A549 (cell line): ENCODE data around the gene UTS2R. TPM values are rescaled to one million over a fixed set of nuclear protein-coding genes. Genes with fewer than 3 reads are reported as not detected.
A peak's percentile ranks its signal among the peaks of the same experiment; 100 is the strongest.

ENCODE experiments used
- ATAC-seq, 2 experiments: fragments of 200-7000 bp in 1 of 2; fragments of >200 bp in 1 of 2; cut with Nextera tagmentation in 1 of 2; cut with Tn5 transposase in 1 of 2; 3 replicates each; pipeline versions ENCODE4 v1.8.0 to v1.9.1; 2018 to 2020; ENCODE audit warnings: mild to moderate bottlenecking in 1 of 2, moderate library complexity in 1 of 2
- CTCF ChIA-PET: fragments of 300-600 bp; sonication (Branson Sonifier 250); formaldehyde crosslinking; extraction: SDS; loops from one replicate; lab custom pipeline; 2021; ENCODE audit warnings: antibody characterized with exemption, inconsistent platforms; lab: Yijun Ruan, JAX
- POLR2A ChIA-PET: fragments of 350-600 bp; formaldehyde crosslinking; extraction: SDS; loops from one replicate; lab custom pipeline; 2021; ENCODE audit warnings: antibody characterized with exemption, inconsistent platforms; lab: Yijun Ruan, JAX
- DNase-seq, 2 experiments: peaks; one replicate each; pipeline versions ENCODE4 v3.0.0 to v3.0.0-alpha.2; 2011 to 2016; ENCODE audit warnings: low read depth in 1 of 2, low spot score in 1 of 2
- FAIRE-seq: peaks from 2 replicates; lab custom pipeline; 2011; peaks lifted over from hg19 to GRCh38; lab: Jason Lieb, UNC
- H3K27ac ChIP-seq, 2 experiments: fragments of >200 bp; sonication (Bioruptor Twin); formaldehyde crosslinking; 3 replicates each; pipeline ENCODE4 v1.5.1; 2016 to 2017
- H3K4me1 ChIP-seq: fragments of >200 bp; sonication (Bioruptor Twin); formaldehyde crosslinking; 3 replicates; pipeline ENCODE4 v1.6.1; 2016
- H3K4me2 ChIP-seq: fragments of >200 bp; sonication (Bioruptor Twin); formaldehyde crosslinking; 3 replicates; pipeline ENCODE4 v1.6.1; 2016
- H3K4me3 ChIP-seq: fragments of >200 bp; sonication (Bioruptor Twin); formaldehyde crosslinking; 3 replicates; pipeline ENCODE4 v1.5.1; 2016
- H3K9me3 ChIP-seq: fragments of >200 bp; sonication (Bioruptor Twin); formaldehyde crosslinking; 3 replicates; pipeline ENCODE4 v1.6.1; 2016
- CBX2 ChIP-seq: fragments of 200-600 bp; sonication (generic); IDR thresholded peaks from 2 replicates; pipeline ENCODE4 v1.6.1; 2016; ENCODE audit warnings: low read depth, mild to moderate bottlenecking, borderline replicate concordance
- CEBPB ChIP-seq, 2 experiments: fragments of >200 bp in 1 of 2; sonication (Bioruptor Twin) in 1 of 2; formaldehyde crosslinking in 1 of 2; IDR thresholded peaks; 2 replicates each; pipeline ENCODE4 v1.6.1; 2012 to 2016
- CHD2 ChIP-seq: fragments of 150-350 bp; IDR thresholded peaks from 2 replicates; pipeline ENCODE4 v1.6.1; 2014; ENCODE audit warnings: low read length; ENCODE audit not compliant: partially characterized antibody
- CHD4 ChIP-seq: fragments of 200-600 bp; sonication (generic); IDR thresholded peaks from 2 replicates; pipeline ENCODE4 v1.6.1; 2016; ENCODE audit warnings: antibody characterized with exemption, mild to moderate bottlenecking, borderline replicate concordance
- EHF ChIP-seq: fragments of 250-450 bp; sonication (Bioruptor Pico); IDR thresholded peaks from 2 replicates; pipeline ENCODE4 v1.5.0; 2020; ENCODE audit warnings: mild to moderate bottlenecking
- EHMT2 ChIP-seq: fragments of 200-600 bp; sonication (generic); IDR thresholded peaks from 2 replicates; pipeline ENCODE4 v1.6.1; 2016; ENCODE audit warnings: antibody characterized with exemption, low read depth, mild to moderate bottlenecking, moderate library complexity
- ESRRA ChIP-seq: fragments of 150-350 bp; IDR thresholded peaks from 2 replicates; pipeline ENCODE4 v1.6.1; 2014; ENCODE audit warnings: mild to moderate bottlenecking, low read length, borderline replicate concordance
- FOSL2 ChIP-seq, 2 experiments: fragments of 450-650 bp in 1 of 2; fragments of >200 bp in 1 of 2; sonication (Bioruptor Twin) in 1 of 2; formaldehyde crosslinking; IDR thresholded peaks; 2 replicates each; pipeline versions ENCODE4 v1.5.0 to v1.6.1; 2016 to 2020; ENCODE audit warnings: mild to moderate bottlenecking in 1 of 2, moderate library complexity in 1 of 2
- FOXS1 ChIP-seq: fragments of 250-450 bp; sonication (Bioruptor Pico); IDR thresholded peaks from 2 replicates; pipeline ENCODE4 v1.5.0; 2020; ENCODE audit warnings: mild to moderate bottlenecking, moderate library complexity
- GATA3 ChIP-seq: IDR thresholded peaks from 2 replicates; pipeline ENCODE4 v1.6.1; 2012; ENCODE audit warnings: borderline replicate concordance
- HDAC2 ChIP-seq: fragments of 200-600 bp; sonication (generic); IDR thresholded peaks from 2 replicates; pipeline ENCODE4 v1.6.1; 2016
- HEYL ChIP-seq: fragments of 250-450 bp; sonication (Bioruptor Pico); IDR thresholded peaks from 2 replicates; pipeline ENCODE4 v1.8.0; 2021; ENCODE audit warnings: mild to moderate bottlenecking, moderate library complexity
- HOXA7 ChIP-seq: fragments of 250-450 bp; sonication (Bioruptor Pico); IDR thresholded peaks from 2 replicates; pipeline ENCODE4 v1.5.0; 2020; ENCODE audit warnings: mild to moderate bottlenecking, moderate library complexity
- HOXB13 ChIP-seq: fragments of 250-450 bp; sonication (Bioruptor Pico); IDR thresholded peaks from 2 replicates; pipeline ENCODE4 v1.5.0; 2020; ENCODE audit warnings: low read depth, mild to moderate bottlenecking, moderate library complexity
- JUNB ChIP-seq: fragments of >200 bp; sonication (Bioruptor Twin); formaldehyde crosslinking; IDR thresholded peaks from 2 replicates; pipeline ENCODE4 v1.6.1; 2016
- KDM1A ChIP-seq: fragments of 200-600 bp; sonication (generic); IDR thresholded peaks from 2 replicates; pipeline ENCODE4 v1.6.1; 2016; ENCODE audit warnings: low read depth, mild to moderate bottlenecking
- MAZ ChIP-seq: fragments of 150-350 bp; IDR thresholded peaks from 2 replicates; pipeline ENCODE4 v1.6.1; 2014; ENCODE audit warnings: antibody characterized with exemption, low read depth, low read length, borderline replicate concordance
- NFE2L2 ChIP-seq: fragments of 150-350 bp; conservative IDR thresholded peaks from 2 replicates; pipeline ENCODE4 v1.6.1; 2014; ENCODE audit warnings: low read length
- PHF8 ChIP-seq: fragments of 200-600 bp; sonication (generic); IDR thresholded peaks from 2 replicates; pipeline ENCODE4 v1.6.1; 2016; ENCODE audit warnings: low read depth, mild to moderate bottlenecking, antibody characterized with exemption, moderate library complexity, borderline replicate concordance
- POLR2A ChIP-seq: IDR thresholded peaks from 2 replicates; pipeline ENCODE4 v1.6.1; 2012; ENCODE audit warnings: mild to moderate bottlenecking, low read length
- RAD21 ChIP-seq, 2 experiments: fragments of >200 bp in 1 of 2; sonication (Bioruptor Twin) in 1 of 2; formaldehyde crosslinking in 1 of 2; IDR thresholded peaks in 1 of 2; conservative IDR thresholded peaks in 1 of 2; 2 replicates in 1 of 2; 3 replicates in 1 of 2; pipeline ENCODE4 v1.6.1; 2012 to 2018; ENCODE audit warnings: inconsistent platforms in 1 of 2
- RNF2 ChIP-seq: fragments of 200-600 bp; sonication (generic); IDR thresholded peaks from 2 replicates; pipeline ENCODE4 v1.6.1; 2016; ENCODE audit warnings: low read depth, mild to moderate bottlenecking, antibody characterized with exemption, moderate library complexity, borderline replicate concordance
- SMC3 ChIP-seq: fragments of >200 bp; sonication (Bioruptor Twin); formaldehyde crosslinking; IDR thresholded peaks from 3 replicates; pipeline ENCODE4 v1.6.1; 2018; ENCODE audit warnings: inconsistent platforms
- ZC3H11A ChIP-seq: fragments of 450-650 bp; IDR thresholded peaks from 2 replicates; pipeline ENCODE4 v1.6.1; 2014; ENCODE audit warnings: antibody characterized with exemption, mild to moderate bottlenecking
- WGBS: methylation state at CpG from one replicate; pipeline ENCODE4 v1.1.6; 2017; ENCODE audit errors: missing lambda C conversion rate; 5-methylcytosine and 5-hydroxymethylcytosine counted together
- polyA plus RNA-seq, 4 experiments: library from polyadenylated mRNA; depleted of rRNA in 3 of 4; stranded (reverse); fragments of >200 nt; fragmentation: RNase III in 1 of 4; extraction: RNeasy Plus Mini Kit Qiagen cat#74134 plus additional on column Dnase treatment in 1 of 4; gene quantifications; 2 replicates in 3 of 4; 3 replicates in 1 of 4; pipeline ENCODE4 v1.2.3, GENCODE V29; 2011 to 2017
- TF ChIP-seq, protein P1 (sequence below): fragments of 150-350 bp; IDR thresholded peaks from 2 replicates; pipeline ENCODE4 v1.6.1; 2014; ENCODE audit warnings: low read depth, mild to moderate bottlenecking, low read length
- TF ChIP-seq, protein P2 (sequence below): fragments of >200 bp; sonication (Bioruptor Twin); formaldehyde crosslinking; IDR thresholded peaks from 3 replicates; pipeline ENCODE4 v1.5.1; 2016
- TF ChIP-seq, protein P3 (sequence below): fragments of 250-450 bp; sonication (Bioruptor Pico); IDR thresholded peaks from 2 replicates; pipeline ENCODE4 v1.5.0; 2021; ENCODE audit warnings: mild to moderate bottlenecking, moderate library complexity, borderline replicate concordance

The UTS2R gene
- polyA plus RNA-seq, 2 of the 4 experiments (the other 2 are of a cell fraction), result not detected

- POLR2A ChIA-PET, result no interaction called here
- WGBS, result 70% methylated on average over 7 of the region's 7 CpGs
These were observed 16.7 kb upstream of the UTS2R start for GRCh38 chr17:82354804-82355308.

GRCh38 chr17:82355770-82356427, 15.7 kb upstream of the UTS2R start:
- ChIA-PET CTCF (interaction anchor here (0.9 to 5.8 kb wide), 10 partner anchors 10 to 325 kb away, joined by 3 to 44 read pairs (median 6); no protein-coding TSS in a partner anchor), POLR2A (no interaction called here)
- WGBS, result 74% methylated on average over 11 of the region's 11 CpGs
- Histone ChIP-seq H3K4me1 (peaks cover 18% of the 10 kb centered on the region), H3K4me2 (no peak overlapping the region), H3K9me3 (no peaks in the 10 kb centered on the region), H3K27ac (no peak overlapping the region), H3K4me3 (no peak overlapping the region)
- no peak for ATAC-seq
- no peak for FAIRE-seq
- no peak for DNase-seq
- no peak for TF ChIP-seq CHD2
- TF ChIP-seq HDAC2, result no peak
- TF ChIP-seq HOXB13 (CRISPR knock-in tag), result no peak
- TF ChIP-seq EHMT2, result no peak
- no peak for TF ChIP-seq GATA3
- no peak for TF ChIP-seq POLR2A
- no peak for TF ChIP-seq RAD21 (conservative IDR thresholded peaks at IDR 0.05 in 1 of 2, IDR thresholded peaks at IDR 0.05 in 1 of 2)
- no peak for TF ChIP-seq HEYL
- no peak for TF ChIP-seq KDM1A
- TF ChIP-seq JUNB, result no peak
- TF ChIP-seq CEBPB (IDR thresholded peaks at IDR 0.05), result no peak

More at GRCh38 chr17:82354804-82355308, 16.7 kb upstream of the UTS2R start:
- no peaks in the 10 kb centered on the region for H3K9me3 ChIP-seq
- TF ChIP-seq CBX2 (no peak), HOXA7 (no peak), GATA3 (no peak), EHF (CRISPR knock-in tag) (no peak), FOXS1 (CRISPR knock-in tag) (no peak), MAZ (no peak), ZC3H11A (no peak)
- TF ChIP-seq, protein P1, sequence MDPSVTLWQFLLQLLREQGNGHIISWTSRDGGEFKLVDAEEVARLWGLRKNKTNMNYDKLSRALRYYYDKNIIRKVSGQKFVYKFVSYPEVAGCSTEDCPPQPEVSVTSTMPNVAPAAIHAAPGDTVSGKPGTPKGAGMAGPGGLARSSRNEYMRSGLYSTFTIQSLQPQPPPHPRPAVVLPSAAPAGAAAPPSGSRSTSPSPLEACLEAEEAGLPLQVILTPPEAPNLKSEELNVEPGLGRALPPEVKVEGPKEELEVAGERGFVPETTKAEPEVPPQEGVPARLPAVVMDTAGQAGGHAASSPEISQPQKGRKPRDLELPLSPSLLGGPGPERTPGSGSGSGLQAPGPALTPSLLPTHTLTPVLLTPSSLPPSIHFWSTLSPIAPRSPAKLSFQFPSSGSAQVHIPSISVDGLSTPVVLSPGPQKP, result no peak
- TF ChIP-seq, protein P2, sequence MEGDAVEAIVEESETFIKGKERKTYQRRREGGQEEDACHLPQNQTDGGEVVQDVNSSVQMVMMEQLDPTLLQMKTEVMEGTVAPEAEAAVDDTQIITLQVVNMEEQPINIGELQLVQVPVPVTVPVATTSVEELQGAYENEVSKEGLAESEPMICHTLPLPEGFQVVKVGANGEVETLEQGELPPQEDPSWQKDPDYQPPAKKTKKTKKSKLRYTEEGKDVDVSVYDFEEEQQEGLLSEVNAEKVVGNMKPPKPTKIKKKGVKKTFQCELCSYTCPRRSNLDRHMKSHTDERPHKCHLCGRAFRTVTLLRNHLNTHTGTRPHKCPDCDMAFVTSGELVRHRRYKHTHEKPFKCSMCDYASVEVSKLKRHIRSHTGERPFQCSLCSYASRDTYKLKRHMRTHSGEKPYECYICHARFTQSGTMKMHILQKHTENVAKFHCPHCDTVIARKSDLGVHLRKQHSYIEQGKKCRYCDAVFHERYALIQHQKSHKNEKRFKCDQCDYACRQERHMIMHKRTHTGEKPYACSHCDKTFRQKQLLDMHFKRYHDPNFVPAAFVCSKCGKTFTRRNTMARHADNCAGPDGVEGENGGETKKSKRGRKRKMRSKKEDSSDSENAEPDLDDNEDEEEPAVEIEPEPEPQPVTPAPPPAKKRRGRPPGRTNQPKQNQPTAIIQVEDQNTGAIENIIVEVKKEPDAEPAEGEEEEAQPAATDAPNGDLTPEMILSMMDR, result no peak
- TF ChIP-seq, all 56 proteins: peak for 0
- H3K4me2 ChIP-seq, result no peak overlapping the region
- FAIRE-seq (no peak), ATAC-seq (no peak), DNase-seq (no peak)
- H3K4me1 ChIP-seq, result peaks cover 18% of the 10 kb centered on the region
- H3K4me3 ChIP-seq, result no peak overlapping the region
- no peak overlapping the region for H3K27ac ChIP-seq
- CTCF ChIA-PET, result interaction anchor here (0.6 to 5.8 kb wide), 6 partner anchors 15 to 118 kb away, joined by 3 to 44 read pairs (median 4); no protein-coding TSS in a partner anchor

- FAIRE-seq (no peak), DNase-seq (no peak), ATAC-seq (peak; percentile 16 to 36; a peak in 4 of 6 replicates)
- POLR2A ChIA-PET, result no interaction called here
- CTCF ChIA-PET, result interaction anchor here (0.7 to 5.8 kb wide), 12 partner anchors 9 to 326 kb away, joined by 3 to 44 read pairs (median 4); no protein-coding TSS in a partner anchor
- Histone ChIP-seq H3K9me3 (no peaks in the 10 kb centered on the region), H3K4me2 (no peak overlapping the region), H3K4me1 (peaks cover 18% of the 10 kb centered on the region), H3K4me3 (no peak overlapping the region), H3K27ac (no peak overlapping the region)
- WGBS, result 77% methylated on average over 20 of the region's 20 CpGs
- TF ChIP-seq SMC3 (no peak), ESRRA (no peak), EHF (CRISPR knock-in tag) (no peak), CHD4 (no peak), RNF2 (no peak), NFE2L2 (no peak), PHF8 (no peak), FOSL2 (IDR thresholded peaks at IDR 0.05) (no peak), FOSL2 (CRISPR knock-in tag; IDR thresholded peaks at IDR 0.05) (no peak)
- TF ChIP-seq, protein P2, result no peak
- TF ChIP-seq, protein P3, sequence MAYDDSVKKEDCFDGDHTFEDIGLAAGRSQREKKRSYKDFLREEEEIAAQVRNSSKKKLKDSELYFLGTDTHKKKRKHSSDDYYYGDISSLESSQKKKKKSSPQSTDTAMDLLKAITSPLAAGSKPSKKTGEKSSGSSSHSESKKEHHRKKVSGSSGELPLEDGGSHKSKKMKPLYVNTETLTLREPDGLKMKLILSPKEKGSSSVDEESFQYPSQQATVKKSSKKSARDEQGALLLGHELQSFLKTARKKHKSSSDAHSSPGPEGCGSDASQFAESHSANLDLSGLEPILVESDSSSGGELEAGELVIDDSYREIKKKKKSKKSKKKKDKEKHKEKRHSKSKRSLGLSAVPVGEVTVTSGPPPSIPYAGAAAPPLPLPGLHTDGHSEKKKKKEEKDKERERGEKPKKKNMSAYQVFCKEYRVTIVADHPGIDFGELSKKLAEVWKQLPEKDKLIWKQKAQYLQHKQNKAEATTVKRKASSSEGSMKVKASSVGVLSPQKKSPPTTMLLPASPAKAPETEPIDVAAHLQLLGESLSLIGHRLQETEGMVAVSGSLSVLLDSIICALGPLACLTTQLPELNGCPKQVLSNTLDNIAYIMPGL, result no peak
These were observed 14.7 kb upstream of the UTS2R start for GRCh38 chr17:82356845-82357355.
